ENCODE data around the gene ZFR2.

ZFR2 gene

DNA sequence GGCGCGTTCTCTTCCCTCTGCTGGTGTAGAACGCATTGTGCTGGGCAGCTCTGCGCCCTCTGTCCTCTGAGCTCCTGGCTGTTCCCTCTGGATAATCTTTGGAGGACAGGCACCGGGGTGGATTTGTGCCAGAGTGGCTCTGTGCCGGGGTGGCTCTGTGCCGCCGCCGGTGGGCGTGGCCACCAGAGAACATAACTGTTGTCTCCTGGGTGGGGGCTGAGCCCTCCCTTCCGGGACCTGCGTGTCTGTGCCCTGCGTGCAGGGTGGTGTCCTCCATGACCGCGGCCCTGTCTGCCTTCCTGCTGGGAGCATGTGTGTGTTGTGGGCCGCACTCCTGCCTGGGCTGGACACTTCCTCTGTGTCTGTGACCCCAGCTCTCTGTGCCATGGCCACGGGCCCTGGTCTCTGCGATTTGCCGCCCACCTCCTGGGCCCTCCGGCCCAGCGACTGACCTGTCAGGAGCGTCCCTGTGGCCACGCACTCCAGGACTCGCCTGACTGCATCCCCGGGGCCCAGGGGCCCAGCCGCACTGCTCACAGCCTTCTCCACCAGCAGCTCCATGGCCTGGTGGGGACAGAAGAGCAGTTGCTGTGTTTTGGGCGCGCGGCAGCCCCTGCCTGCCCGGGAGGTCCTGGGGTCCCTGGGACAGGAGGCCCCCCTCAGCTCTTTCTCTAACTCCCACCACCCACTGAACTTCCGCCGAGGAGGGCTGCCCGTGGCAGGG, 60.3 kb downstream of the ZFR2 start:
- no peak for FAIRE-seq
- DNase-seq (ENCODE audit: insufficient read length, low spot score): no peak
- TF ChIP-seq CTCF (IDR thresholded peaks at IDR 0.05; ENCODE audit: insufficient read depth, missing control alignments): no peak

- TF ChIP-seq CTCF (IDR thresholded peaks at IDR 0.05; ENCODE audit: insufficient read depth, missing control alignments): no peak
- DNase-seq (ENCODE audit: insufficient read length, low spot score) (no peak), FAIRE-seq (no peak)
Measured at GRCh38 chr19:3807574-3808354, 61.1 kb downstream of the ZFR2 start.

DNA sequence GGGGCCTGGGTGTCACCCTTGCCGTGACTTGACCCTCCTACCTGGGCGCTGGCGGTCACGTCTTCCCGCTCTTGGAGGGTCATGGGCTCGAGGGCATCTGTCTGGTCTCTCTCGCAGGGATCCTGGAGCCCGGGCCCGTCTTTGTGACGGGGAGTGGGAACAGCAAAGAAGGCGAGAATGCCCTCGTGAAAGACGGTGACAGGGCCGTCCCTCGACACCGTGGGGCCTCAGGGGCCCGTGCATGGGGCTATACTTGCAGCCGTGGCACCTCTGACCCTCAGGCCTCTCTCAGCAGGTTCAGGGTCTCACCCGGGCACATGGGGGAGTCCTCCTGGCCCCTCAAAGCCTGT, 61.7 kb downstream of the ZFR2 start:
- no peak for TF ChIP-seq CTCF (IDR thresholded peaks at IDR 0.05; ENCODE audit: insufficient read depth, missing control alignments)
- DNase-seq (ENCODE audit: insufficient read length, low spot score) (no peak), FAIRE-seq (no peak)

DNA sequence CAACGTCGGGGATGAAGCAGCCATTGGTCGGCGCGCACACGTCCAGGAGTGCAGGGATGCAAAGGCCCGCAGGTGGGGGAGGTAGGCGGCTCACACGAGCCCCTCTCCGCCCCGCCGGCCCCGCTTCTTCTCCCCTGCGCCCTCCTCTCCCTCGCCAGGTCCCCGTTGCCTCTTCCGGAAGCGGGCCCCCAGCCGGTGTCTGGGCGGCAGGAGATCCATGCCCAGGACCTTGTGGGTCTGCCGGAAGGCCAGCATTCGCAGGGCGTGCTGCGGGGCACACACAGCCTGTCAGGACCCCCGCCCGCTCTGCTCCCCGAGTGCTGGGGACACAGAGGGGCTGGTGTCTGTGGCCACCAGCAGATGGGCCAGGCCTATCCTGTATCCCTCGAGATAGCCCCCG, 63.0 kb downstream of the ZFR2 start:
- DNase-seq (ENCODE audit: insufficient read length, low spot score) (no peak), FAIRE-seq (no peak)
- TF ChIP-seq CTCF (IDR thresholded peaks at IDR 0.05; ENCODE audit: insufficient read depth, missing control alignments): no peak

DNA sequence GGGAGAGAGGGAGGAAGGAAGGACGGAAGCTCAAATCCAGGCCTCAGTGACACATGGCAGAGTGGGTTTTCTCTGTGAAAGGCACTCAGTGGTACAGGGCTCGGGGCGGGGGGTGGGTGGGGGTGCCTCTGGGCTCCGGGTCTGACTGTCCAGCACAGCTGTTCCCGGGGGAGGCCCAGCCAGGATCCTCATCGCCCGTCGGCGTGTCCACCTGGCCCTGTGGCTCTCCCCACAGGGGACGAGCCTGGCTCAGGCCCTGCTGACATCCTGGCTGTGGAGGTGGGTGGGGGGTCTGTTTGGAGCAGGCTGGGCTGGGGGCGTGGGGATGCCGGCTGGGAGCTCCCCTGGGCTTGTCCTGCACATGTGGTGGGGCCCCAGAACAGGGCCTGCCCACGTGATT, 64.4 kb downstream of the ZFR2 start:
- no peak for DNase-seq (ENCODE audit: insufficient read length, low spot score)
- no peak for FAIRE-seq
- TF ChIP-seq CTCF (IDR thresholded peaks at IDR 0.05; ENCODE audit: insufficient read depth, missing control alignments): no peak

DNA sequence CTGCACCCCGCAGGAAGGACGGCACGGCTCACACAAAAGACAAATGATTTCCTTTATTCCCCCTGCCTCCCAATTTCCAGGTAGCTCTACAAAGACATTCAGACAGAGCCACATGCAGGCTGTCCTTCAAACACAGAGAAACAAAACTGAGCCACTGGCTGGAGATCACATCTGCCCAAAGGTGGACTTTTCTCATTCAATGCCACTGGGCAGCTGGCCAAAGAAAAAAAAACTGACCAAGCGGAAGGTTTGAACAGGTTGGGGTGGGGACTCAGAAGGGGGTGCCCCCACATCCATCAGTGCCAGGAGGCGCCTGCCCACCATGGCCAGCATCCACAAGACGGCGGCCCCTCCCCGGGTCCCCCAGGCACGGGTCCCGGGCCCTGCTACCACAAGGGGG, 64.9 kb downstream of the ZFR2 start:
- DNase-seq (ENCODE audit: insufficient read length, low spot score): no peak
- TF ChIP-seq CTCF (IDR thresholded peaks at IDR 0.05; ENCODE audit: insufficient read depth, missing control alignments): no peak
- FAIRE-seq: no peak
